CD4-positive, alpha-beta memory T cell (primary cell): ENCODE measurements around the gene OR56B4. TPM values are rescaled to one million over a fixed set of nuclear protein-coding genes. Genes with fewer than 3 reads are reported as not detected.
A peak's percentile ranks its signal among the peaks of the same experiment; 100 is the strongest.

Experiments
- CTCF ChIA-PET: fragments of 350-600 bp; sonication (Branson Sonifier 250); formaldehyde crosslinking; loops from one replicate; lab custom pipeline; 2021; ENCODE audit warnings: inconsistent platforms; ENCODE audit not compliant: partially characterized antibody; lab: Charles Lee
- POLR2A ChIA-PET: fragments of 350-600 bp; sonication (Branson Sonifier 250); formaldehyde crosslinking; loops from one replicate; lab custom pipeline; 2021; ENCODE audit not compliant: partially characterized antibody; lab: Charles Lee
- DNase-seq, 5 donors: peaks; one replicate each; pipeline versions ENCODE4 v3.0.0 to v3.0.0-alpha.2; 2020 to 2022; ENCODE audit warnings: mixed read lengths in 1 of 5
- H3K27ac ChIP-seq: one replicate; pipeline ENCODE4 v1.7.0; 2013; ENCODE audit warnings: low read depth, low read length
- H3K27me3 ChIP-seq: 2 replicates; pipeline ENCODE4 v1.7.0; 2013; ENCODE audit warnings: mild to moderate bottlenecking, low read length, moderate library complexity; ENCODE audit not compliant: insufficient read depth
- H3K36me3 ChIP-seq: 2 replicates; pipeline ENCODE4 v1.7.0; 2013; ENCODE audit warnings: mild to moderate bottlenecking, low read length, moderate library complexity; ENCODE audit not compliant: insufficient read depth
- H3K4me1 ChIP-seq: 2 replicates; pipeline ENCODE4 v1.7.0; 2013; ENCODE audit warnings: mild to moderate bottlenecking, low read length, moderate library complexity; ENCODE audit not compliant: insufficient read depth
- H3K4me3 ChIP-seq, 2 donors: one replicate each; pipeline ENCODE4 v1.7.0; 2013; ENCODE audit warnings: low read length in 2 of 2, mild to moderate bottlenecking in 1 of 2
- H3K9me3 ChIP-seq, 2 donors: one replicate each; pipeline ENCODE4 v1.7.0; 2013; ENCODE audit warnings: low read length in 2 of 2, control low read depth in 1 of 2; ENCODE audit not compliant: control insufficient read depth in 1 of 2
- H3K27ac Mint-ChIP-seq, 7 donors: one replicate each; pipeline ENCODE4 v1.8.0; 2020 to 2021; ENCODE audit warnings: mixed read lengths in 7 of 7, mild to moderate bottlenecking in 6 of 7, inconsistent platforms in 3 of 7, moderate library complexity in 3 of 7
- H3K27me3 Mint-ChIP-seq, 2 donors: one replicate each; pipeline ENCODE4 v1.8.0; 2020 to 2021; ENCODE audit warnings: mixed read lengths in 2 of 2
- H3K36me3 Mint-ChIP-seq, 2 donors: one replicate each; pipeline ENCODE4 v1.8.0; 2020 to 2021; ENCODE audit warnings: mixed read lengths in 2 of 2, inconsistent platforms in 1 of 2, mild to moderate bottlenecking in 1 of 2
- H3K4me1 Mint-ChIP-seq, 4 donors: one replicate each; pipeline ENCODE4 v1.8.0; 2020 to 2021; ENCODE audit warnings: mixed read lengths in 4 of 4, mild to moderate bottlenecking in 1 of 4
- H3K4me3 Mint-ChIP-seq, 8 donors: one replicate each; pipeline ENCODE4 v1.8.0; 2020 to 2021; ENCODE audit warnings: mixed read lengths in 8 of 8, mild to moderate bottlenecking in 7 of 8, moderate library complexity in 6 of 8, inconsistent platforms in 3 of 8
- H3K9me3 Mint-ChIP-seq, 8 donors: one replicate each; pipeline ENCODE4 v1.8.0; 2020 to 2021; ENCODE audit warnings: mixed read lengths in 8 of 8, mild to moderate bottlenecking in 5 of 8, inconsistent platforms in 3 of 8, moderate library complexity in 1 of 8
- intact Hi-C: fragments of 100-400 bp; cut with micrococcal nuclease; formaldehyde crosslinking; loops from one replicate; pipeline ENCODE4 v1.15.1; 2023
- polyA plus RNA-seq, 2 donors: library from polyadenylated mRNA; unstranded; fragments of 300-500 nt; fragmentation: Illumina TruSeq; gene quantifications; one replicate each; pipeline ENCODE4 v1.2.3, GENCODE V29; 2021
- total RNA-seq, 2 experiments: library from RNA; stranded (reverse); gene quantifications; one replicate each; pipeline ENCODE4 v1.2.3, GENCODE V29; 2021

The OR56B4 gene
- total and polyA plus RNA-seq, 4 experiments from 2014 or later, result not detected

GRCh38 chr11:6083129-6083528, 24.4 kb upstream of the OR56B4 start:
- H3K4me1 ChIP-seq, result no peaks in the 10 kb centered on the region
- no peak overlapping the region for H3K4me3 Mint-ChIP-seq
- H3K36me3 Mint-ChIP-seq, result no peaks in the 10 kb centered on the region
- CTCF ChIA-PET, result no interaction called here
- peaks cover 3 to 8% of the 10 kb centered on the region in 2 donors for H3K27me3 Mint-ChIP-seq
- H3K9me3 ChIP-seq, result no peaks in the 10 kb centered on the region
- no peaks in the 10 kb centered on the region for H3K36me3 ChIP-seq
- POLR2A ChIA-PET, result no interaction called here
- no peaks in the 10 kb centered on the region for H3K4me1 Mint-ChIP-seq
- H3K9me3 Mint-ChIP-seq, result peaks cover 2 to 29% (median 9%) of the 10 kb centered on the region in 8 donors
- H3K27me3 ChIP-seq, result no peaks in the 10 kb centered on the region
- intact Hi-C loops, result no loop called here
- H3K4me3 ChIP-seq, result no peak overlapping the region
- no peak overlapping the region for H3K27ac Mint-ChIP-seq
- no peak for DNase-seq
- H3K27ac ChIP-seq, result no peak overlapping the region

- intact Hi-C loops, result no loop called here
- CTCF ChIA-PET, result no interaction called here
- Mint-ChIP-seq H3K4me3 (no peak overlapping the region), H3K4me1 (no peaks in the 10 kb centered on the region), H3K9me3 (peaks cover 0 to 19% (median 7%) of the 10 kb centered on the region in 8 donors), H3K27me3 (peaks cover 0 to 3% of the 10 kb centered on the region in 2 donors), H3K36me3 (no peaks in the 10 kb centered on the region), H3K27ac (no peak overlapping the region)
- Histone ChIP-seq H3K4me1 (no peaks in the 10 kb centered on the region), H3K27ac (no peak overlapping the region), H3K9me3 (no peaks in the 10 kb centered on the region), H3K27me3 (no peaks in the 10 kb centered on the region), H3K4me3 (no peak overlapping the region), H3K36me3 (no peaks in the 10 kb centered on the region)
- POLR2A ChIA-PET, result no interaction called here
- no peak for DNase-seq
Measured at GRCh38 chr11:6084587-6084986, 22.9 kb upstream of the OR56B4 start.

GRCh38 chr11:6094186-6094585, 13.3 kb upstream of the OR56B4 start:
- H3K9me3 ChIP-seq, result no peaks in the 10 kb centered on the region
- peak overlapping the region in 2 of 7 donors; percentile 1 to 59 for H3K27ac Mint-ChIP-seq
- peak overlapping the region in 1 of 8 donors; percentile 67 for H3K4me3 Mint-ChIP-seq
- H3K4me1 ChIP-seq, result no peaks in the 10 kb centered on the region
- CTCF ChIA-PET, result no interaction called here
- H3K4me3 ChIP-seq, result no peak overlapping the region
- intact Hi-C loops, result no loop called here
- peaks cover 4 to 5% of the 10 kb centered on the region in 2 donors for H3K27me3 Mint-ChIP-seq
- no peaks in the 10 kb centered on the region for H3K36me3 ChIP-seq
- POLR2A ChIA-PET, result no interaction called here
- H3K4me1 Mint-ChIP-seq, result peaks cover 4 to 13% (median 5%) of the 10 kb centered on the region in 4 donors
- no peak overlapping the region for H3K27ac ChIP-seq
- H3K27me3 ChIP-seq, result no peaks in the 10 kb centered on the region
- no peak for DNase-seq
- H3K9me3 Mint-ChIP-seq, result peaks cover 0 to 18% (median 1%) of the 10 kb centered on the region in 8 donors
- no peaks in the 10 kb centered on the region for H3K36me3 Mint-ChIP-seq

- no peak for DNase-seq
- Mint-ChIP-seq H3K27ac (no peak overlapping the region), H3K27me3 (peaks cover 3 to 4% of the 10 kb centered on the region in 2 donors), H3K36me3 (no peaks in the 10 kb centered on the region), H3K4me1 (peaks cover 5 to 17% (median 6%) of the 10 kb centered on the region in 4 donors), H3K4me3 (no peak overlapping the region), H3K9me3 (peaks cover 0 to 11% (median 1%) of the 10 kb centered on the region in 8 donors)
- Histone ChIP-seq H3K27ac (no peak overlapping the region), H3K9me3 (no peaks in the 10 kb centered on the region), H3K27me3 (no peaks in the 10 kb centered on the region), H3K4me1 (no peaks in the 10 kb centered on the region), H3K4me3 (no peak overlapping the region), H3K36me3 (no peaks in the 10 kb centered on the region)
- CTCF ChIA-PET, result no interaction called here
- POLR2A ChIA-PET, result no interaction called here
- intact Hi-C loops, result no loop called here
Measured at GRCh38 chr11:6095798-6096197, 11.7 kb upstream of the OR56B4 start.

- DNase-seq, result no peak
- H3K27me3 ChIP-seq, result no peaks in the 10 kb centered on the region
- no peaks in the 10 kb centered on the region for H3K36me3 ChIP-seq
- Mint-ChIP-seq H3K9me3 (peaks cover 0 to 11% (median 1%) of the 10 kb centered on the region in 8 donors), H3K4me1 (peaks cover 5 to 15% (median 6%) of the 10 kb centered on the region in 4 donors), H3K36me3 (no peaks in the 10 kb centered on the region), H3K4me3 (no peak overlapping the region), H3K27me3 (peaks cover 3 to 4% of the 10 kb centered on the region in 2 donors), H3K27ac (no peak overlapping the region)
- intact Hi-C loops, result no loop called here
- H3K9me3 ChIP-seq, result no peaks in the 10 kb centered on the region
- CTCF ChIA-PET, result no interaction called here
- H3K4me1 ChIP-seq, result no peaks in the 10 kb centered on the region
- POLR2A ChIA-PET, result no interaction called here
- H3K27ac ChIP-seq, result no peak overlapping the region
- H3K4me3 ChIP-seq, result no peak overlapping the region
Measured at GRCh38 chr11:6096417-6096816, 11.1 kb upstream of the OR56B4 start.

GRCh38 chr11:6099577-6099976, 7.9 kb upstream of the OR56B4 start:
- Mint-ChIP-seq H3K4me3 (no peak overlapping the region), H3K36me3 (no peaks in the 10 kb centered on the region), H3K4me1 (peaks cover under 1 to 8% (median 1%) of the 10 kb centered on the region in 4 donors), H3K9me3 (no peaks in the 10 kb centered on the region), H3K27me3 (peaks cover 2 to 7% of the 10 kb centered on the region in 2 donors), H3K27ac (peak overlapping the region in 1 of 7 donors; percentile 38)
- CTCF ChIA-PET, result no interaction called here
- Histone ChIP-seq H3K9me3 (no peaks in the 10 kb centered on the region), H3K4me3 (no peak overlapping the region), H3K4me1 (no peaks in the 10 kb centered on the region), H3K27me3 (no peaks in the 10 kb centered on the region), H3K36me3 (no peaks in the 10 kb centered on the region), H3K27ac (no peak overlapping the region)
- DNase-seq, result no peak
- POLR2A ChIA-PET, result no interaction called here
- intact Hi-C loops, result no loop called here

GRCh38 chr11:6110011-6110410, 2.5 kb downstream of the OR56B4 start:
- Histone ChIP-seq H3K4me1 (no peaks in the 10 kb centered on the region), H3K9me3 (no peaks in the 10 kb centered on the region), H3K27me3 (no peaks in the 10 kb centered on the region), H3K36me3 (no peaks in the 10 kb centered on the region), H3K4me3 (no peak overlapping the region), H3K27ac (no peak overlapping the region)
- intact Hi-C loops, result no loop called here
- ChIA-PET CTCF (no interaction called here), POLR2A (no interaction called here)
- no peak for DNase-seq
- Mint-ChIP-seq H3K4me1 (no peaks in the 10 kb centered on the region), H3K9me3 (peaks cover 0 to 4% (median 0%) of the 10 kb centered on the region in 8 donors), H3K27ac (no peak overlapping the region), H3K36me3 (no peaks in the 10 kb centered on the region), H3K4me3 (no peak overlapping the region), H3K27me3 (peaks cover 3 to 10% of the 10 kb centered on the region in 2 donors)

- Mint-ChIP-seq H3K4me3 (no peak overlapping the region), H3K4me1 (no peaks in the 10 kb centered on the region), H3K27me3 (peaks cover 8 to 11% of the 10 kb centered on the region in 2 donors), H3K27ac (no peak overlapping the region), H3K9me3 (peaks cover 0 to 7% (median 2%) of the 10 kb centered on the region in 8 donors), H3K36me3 (no peaks in the 10 kb centered on the region)
- no peak overlapping the region for H3K27ac ChIP-seq
- POLR2A ChIA-PET, result no interaction called here
- DNase-seq, result no peak
- no peaks in the 10 kb centered on the region for H3K4me1 ChIP-seq
- no peaks in the 10 kb centered on the region for H3K27me3 ChIP-seq
- intact Hi-C loops, result no loop called here
- H3K36me3 ChIP-seq, result no peaks in the 10 kb centered on the region
- H3K4me3 ChIP-seq, result no peak overlapping the region
- H3K9me3 ChIP-seq, result no peaks in the 10 kb centered on the region
- CTCF ChIA-PET, result no interaction called here
Measured at GRCh38 chr11:6111673-6112072, 4.2 kb downstream of the OR56B4 start.
